ENCODE results near the gene GPBP1L1. TPM values are rescaled to one million over a fixed set of nuclear protein-coding genes. Genes with fewer than 3 reads are reported as not detected.
"Not testable (repeated sequence)": the region's sequence is repeated elsewhere in the genome, so short reads cannot be mapped to it uniquely, and the experiment has no call there.

The GPBP1L1 gene
- total RNA-seq, 1 donor from 2014 or later: 74.9 TPM

GRCh38 chr1:45704637-45705036 is 18.3 kb upstream of the GPBP1L1 start:
- H3K4me3 Mint-ChIP-seq: no peak overlapping the region

GRCh38 chr1:45694823-45695222 is 8.5 kb upstream of the GPBP1L1 start:
- Mint-ChIP-seq H3K27ac (ENCODE audit: unreplicated experiment) (no peak overlapping the region), H3K27me3 (ENCODE audit: low read depth) (no peaks in the 10 kb centered on the region), H3K4me1 (no peaks in the 10 kb centered on the region), H3K4me3 (no peak overlapping the region), H3K9me3 (no peaks in the 10 kb centered on the region), H3K36me3 (ENCODE audit: low read depth) (no peaks in the 10 kb centered on the region)
- no peak for DNase-seq (ENCODE audit: low read depth, low spot score)
- TF ChIP-seq CTCF (conservative IDR thresholded peaks at IDR 0.05): no peak

More at GRCh38 chr1:45704637-45705036, 18.3 kb upstream of the GPBP1L1 start:
- H3K9me3 Mint-ChIP-seq: peaks cover 3% of the 10 kb centered on the region
- DNase-seq (ENCODE audit: low read depth, low spot score): no peak
- TF ChIP-seq CTCF (conservative IDR thresholded peaks at IDR 0.05): no peak
- no peaks in the 10 kb centered on the region for H3K27me3 Mint-ChIP-seq (ENCODE audit: low read depth)
- H3K27ac Mint-ChIP-seq (ENCODE audit: unreplicated experiment): no peak overlapping the region
- no peaks in the 10 kb centered on the region for H3K4me1 Mint-ChIP-seq
- H3K36me3 Mint-ChIP-seq (ENCODE audit: low read depth): peaks cover 15% of the 10 kb centered on the region

GRCh38 chr1:45693811-45694210 is 7.5 kb upstream of the GPBP1L1 start:
- DNase-seq (ENCODE audit: low read depth, low spot score); H3K27ac Mint-ChIP-seq (ENCODE audit: unreplicated experiment); H3K36me3 Mint-ChIP-seq (ENCODE audit: low read depth); H3K27me3 Mint-ChIP-seq (ENCODE audit: low read depth); H3K9me3 Mint-ChIP-seq; H3K4me1 Mint-ChIP-seq; H3K4me3 Mint-ChIP-seq: not testable (repeated sequence)

- peak; percentile 69 for DNase-seq (ENCODE audit: low read depth, low spot score)
- H3K27me3 Mint-ChIP-seq (ENCODE audit: low read depth): no peaks in the 10 kb centered on the region
- peak within 1 kb of the TSS; percentile 97 for H3K4me3 Mint-ChIP-seq
- peak; percentile 57 for TF ChIP-seq CTCF (conservative IDR thresholded peaks at IDR 0.05)
- no peaks in the 10 kb centered on the region for H3K36me3 Mint-ChIP-seq (ENCODE audit: low read depth)
- no peaks in the 10 kb centered on the region for H3K9me3 Mint-ChIP-seq
- H3K4me1 Mint-ChIP-seq: peaks cover 40% of the 10 kb centered on the region
- H3K27ac Mint-ChIP-seq (ENCODE audit: unreplicated experiment): peak within 1 kb of the TSS; percentile 97
These were observed 1.7 kb upstream of the GPBP1L1 start, which contains the start of gene TMEM69 for GRCh38 chr1:45687754-45688740. TSS of gene TMEM69 (plus strand) at chr1:45688181. CDS start at chr1:45691069, 2,888 bp downstream.

GRCh38 chr1:45687014-45687753 is 851 bp upstream of the GPBP1L1 start:
- H3K36me3 Mint-ChIP-seq (ENCODE audit: low read depth): no peaks in the 10 kb centered on the region
- H3K27me3 Mint-ChIP-seq (ENCODE audit: low read depth): no peaks in the 10 kb centered on the region
- peaks cover 48% of the 10 kb centered on the region for H3K4me1 Mint-ChIP-seq
- no peaks in the 10 kb centered on the region for H3K9me3 Mint-ChIP-seq
- peak; percentile 88 for DNase-seq (ENCODE audit: low read depth, low spot score)
- TF ChIP-seq CTCF (conservative IDR thresholded peaks at IDR 0.05): no peak
- H3K4me3 Mint-ChIP-seq: peak overlapping the region; percentile 97
- peak overlapping the region; percentile 97 for H3K27ac Mint-ChIP-seq (ENCODE audit: unreplicated experiment)

All from neural crest cell (in vitro differentiated cells).